ENCODE measurements around the gene SMARCA4. TPM values are rescaled to one million over a fixed set of nuclear protein-coding genes. Genes with fewer than 3 reads are reported as not detected.

SMARCA4 gene
- total and polyA plus RNA-seq, 3 donors from 2014 or later: 141 to 188 (median 180) TPM

- no peak for DNase-seq
- WGBS, 2 donors: 89 to 92% methylated on average over 6 of the region's 6 CpGs
- intact Hi-C loops (cut with DNase I; ENCODE audit: low total_unique reads): no loop called here
- TF ChIP-seq CTCF (IDR thresholded peaks at IDR 0.05) (no peak), POLR2A (IDR thresholded peaks at IDR 0.05) (no peak)
- no peaks in the 10 kb centered on the region for H3K36me3 ChIP-seq (ENCODE audit: low read depth, missing control alignments)
- H3K27ac ChIP-seq: no peak overlapping the region
- no peak overlapping the region for H3K4me3 ChIP-seq
- H3K4me1 ChIP-seq: peaks cover under 1% of the 10 kb centered on the region
- no peaks in the 10 kb centered on the region for H3K27me3 ChIP-seq
- no peaks in the 10 kb centered on the region for H3K9me3 ChIP-seq
These were observed 64.2 kb downstream of the SMARCA4 start for GRCh38 chr19:11025006-11025405.

- 94% methylated on average over 18 of the region's 18 CpGs for whole genome bisulfite sequencing, 2 donors
- Histone ChIP-seq H3K27ac (no peak overlapping the region), H3K4me3 (no peak overlapping the region), H3K9me3 (no peaks in the 10 kb centered on the region), H3K27me3 (no peaks in the 10 kb centered on the region), H3K4me1 (no peaks in the 10 kb centered on the region), H3K36me3 (ENCODE audit: low read depth, missing control alignments) (no peaks in the 10 kb centered on the region)
- no peak for TF ChIP-seq POLR2A (IDR thresholded peaks at IDR 0.05)
- intact Hi-C loops (cut with DNase I; ENCODE audit: low total_unique reads): no loop called here
- no peak for DNase-seq
These were observed 64.6 kb downstream of the SMARCA4 start for GRCh38 chr19:11025445-11025844.

GRCh38 chr19:11025997-11026396 lies 65.2 kb downstream of the SMARCA4 start:
- TF ChIP-seq CTCF (IDR thresholded peaks at IDR 0.05) (no peak), POLR2A (IDR thresholded peaks at IDR 0.05) (no peak)
- intact Hi-C loops (cut with DNase I; ENCODE audit: low total_unique reads): no loop called here
- WGBS, 2 donors: 91 to 94% methylated on average over 16 of the region's 16 CpGs
- H3K9me3 ChIP-seq: no peaks in the 10 kb centered on the region
- H3K4me1 ChIP-seq: no peaks in the 10 kb centered on the region
- H3K27ac ChIP-seq: no peak overlapping the region
- no peak for DNase-seq
- no peaks in the 10 kb centered on the region for H3K27me3 ChIP-seq
- H3K4me3 ChIP-seq: no peak overlapping the region
- no peaks in the 10 kb centered on the region for H3K36me3 ChIP-seq (ENCODE audit: low read depth, missing control alignments)

GRCh38 chr19:11027381-11027780 lies 66.6 kb downstream of the SMARCA4 start:
- DNase-seq: no peak
- intact Hi-C loops (cut with DNase I; ENCODE audit: low total_unique reads): no loop called here

GRCh38 chr19:11028146-11028545 lies 67.3 kb downstream of the SMARCA4 start:
- H3K36me3 ChIP-seq (ENCODE audit: low read depth, missing control alignments): no peaks in the 10 kb centered on the region
- intact Hi-C loops (cut with DNase I; ENCODE audit: low total_unique reads): no loop called here

More at GRCh38 chr19:11027381-11027780, 66.6 kb downstream of the SMARCA4 start:
- Histone ChIP-seq H3K27ac (no peak overlapping the region), H3K9me3 (no peaks in the 10 kb centered on the region), H3K4me3 (no peak overlapping the region), H3K36me3 (ENCODE audit: low read depth, missing control alignments) (no peaks in the 10 kb centered on the region), H3K4me1 (no peaks in the 10 kb centered on the region), H3K27me3 (no peaks in the 10 kb centered on the region)
- WGBS, 2 donors: 93 to 96% methylated on average over 14 of the region's 14 CpGs
- no peak for TF ChIP-seq CTCF (IDR thresholded peaks at IDR 0.05)
- no peak for TF ChIP-seq POLR2A (IDR thresholded peaks at IDR 0.05)

More at GRCh38 chr19:11028146-11028545, 67.3 kb downstream of the SMARCA4 start:
- no peak for DNase-seq
- Histone ChIP-seq H3K9me3 (no peaks in the 10 kb centered on the region), H3K27ac (no peak overlapping the region), H3K4me3 (no peak overlapping the region), H3K4me1 (no peaks in the 10 kb centered on the region), H3K27me3 (no peaks in the 10 kb centered on the region)
- TF ChIP-seq CTCF (IDR thresholded peaks at IDR 0.05) (no peak), POLR2A (IDR thresholded peaks at IDR 0.05) (no peak)
- 89 to 95% methylated on average over 3 to 4 of the region's 4 CpGs for WGBS, 2 donors

Measured in testis (tissue), 3 donors.